GM18909 (cell line): ENCODE data around the gene CHTF8.

ENCODE experiments used
- ATAC-seq: cut with Tn5 transposase; IDR thresholded peaks from one replicate; pipeline ENCODE4 v1.9.1; 2021; ENCODE audit warnings: mild to moderate bottlenecking; ENCODE audit not compliant: unreplicated experiment, poor library complexity

CHTF8 gene

DNA sequence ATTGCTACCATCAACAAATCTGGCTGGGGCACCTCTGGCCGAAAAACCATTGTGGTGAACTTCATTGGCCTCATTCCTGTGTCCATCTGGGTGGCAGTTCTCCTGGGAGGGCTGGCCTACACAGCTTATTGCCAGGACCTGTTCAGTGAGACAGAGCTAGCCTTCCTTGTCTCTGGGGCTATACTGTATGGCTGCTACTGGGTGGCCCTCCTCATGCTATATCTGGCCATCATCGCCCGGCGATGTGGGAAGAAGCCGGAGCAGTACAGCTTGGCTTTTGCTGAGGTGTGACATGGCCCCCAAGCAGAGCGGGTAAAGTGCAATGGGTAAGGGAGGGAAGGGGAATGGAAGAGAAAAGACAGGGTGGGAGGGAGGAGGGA is 17.4 kb downstream of the CHTF8 start:
- no peak for ATAC-seq

DNA sequence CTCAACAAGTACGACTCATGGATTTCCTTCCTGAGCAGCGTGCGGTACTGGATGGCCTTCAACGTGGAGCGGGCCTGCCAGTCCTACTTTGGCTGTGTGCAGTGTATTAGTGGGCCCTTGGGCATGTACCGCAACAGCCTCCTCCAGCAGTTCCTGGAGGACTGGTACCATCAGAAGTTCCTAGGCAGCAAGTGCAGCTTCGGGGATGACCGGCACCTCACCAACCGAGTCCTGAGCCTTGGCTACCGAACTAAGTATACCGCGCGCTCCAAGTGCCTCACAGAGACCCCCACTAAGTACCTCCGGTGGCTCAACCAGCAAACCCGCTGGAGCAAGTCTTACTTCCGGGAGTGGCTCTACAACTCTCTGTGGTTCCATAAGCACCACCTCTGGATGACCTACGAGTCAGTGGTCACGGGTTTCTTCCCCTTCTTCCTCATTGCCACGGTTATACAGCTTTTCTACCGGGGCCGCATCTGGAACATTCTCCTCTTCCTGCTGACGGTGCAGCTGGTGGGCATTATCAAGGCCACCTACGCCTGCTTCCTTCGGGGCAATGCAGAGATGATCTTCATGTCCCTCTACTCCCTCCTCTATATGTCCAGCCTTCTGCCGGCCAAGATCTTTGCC is 17.9 kb downstream of the CHTF8 start:
- ATAC-seq = no peak

DNA sequence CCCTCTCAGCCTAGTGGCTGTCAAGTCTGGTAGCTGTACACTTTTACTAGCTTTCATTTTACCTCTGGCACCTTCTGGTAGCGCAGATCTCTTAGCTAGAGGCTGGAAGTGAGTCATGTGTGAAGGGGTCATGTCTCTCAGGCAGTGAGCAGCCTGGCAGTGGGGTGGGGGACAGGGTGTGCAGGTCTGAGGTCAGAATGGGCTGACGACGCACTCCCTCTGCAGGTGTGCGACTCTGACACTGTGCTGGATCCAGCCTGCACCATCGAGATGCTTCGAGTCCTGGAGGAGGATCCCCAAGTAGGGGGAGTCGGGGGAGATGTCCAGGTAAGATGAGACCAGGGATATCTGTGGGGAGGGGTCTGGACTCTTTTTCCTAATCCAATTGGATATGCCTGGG is 19.2 kb downstream of the CHTF8 start:
- ATAC-seq = no peak

DNA sequence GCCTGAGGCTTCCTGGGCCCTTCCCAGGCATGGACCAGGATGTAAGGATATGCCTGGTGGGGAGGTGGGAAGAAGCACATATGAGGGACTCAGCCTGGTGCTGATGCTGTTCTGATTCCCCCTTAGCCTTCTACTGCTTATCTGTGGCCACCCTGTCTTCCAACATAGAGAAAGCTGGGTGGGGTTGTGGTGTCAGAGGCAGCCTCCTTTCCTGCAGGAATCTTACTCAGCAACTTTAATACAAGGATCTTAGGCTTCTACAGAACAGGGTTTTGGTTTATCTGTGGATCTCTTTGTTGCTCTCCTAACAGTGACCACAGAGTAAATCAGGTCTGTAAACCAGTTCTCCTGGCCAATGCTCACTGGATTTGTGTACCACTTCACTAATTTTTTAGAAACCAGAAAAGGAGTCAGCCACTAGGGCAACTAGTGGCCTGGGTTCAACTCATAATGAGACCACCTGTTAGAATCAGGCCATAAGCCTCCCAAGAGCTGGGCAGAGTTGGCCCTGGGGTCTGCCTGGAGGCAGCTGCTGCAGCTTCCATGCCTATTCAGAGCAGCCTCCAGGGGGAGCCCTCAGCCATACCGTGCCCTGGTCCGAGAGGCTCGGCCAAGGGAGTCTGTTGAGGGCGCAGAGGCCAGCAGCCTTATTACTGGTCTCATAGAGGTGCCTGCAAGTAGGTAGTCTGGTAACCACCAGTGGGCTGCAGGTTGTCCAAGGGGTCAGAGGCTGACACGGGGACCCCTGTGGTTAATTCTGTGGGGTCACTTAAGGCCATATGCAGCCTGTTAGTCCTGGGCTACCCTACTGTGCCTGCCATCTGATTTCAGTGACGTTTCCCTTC is 19.9 kb downstream of the CHTF8 start:
- ATAC-seq = no peak

DNA sequence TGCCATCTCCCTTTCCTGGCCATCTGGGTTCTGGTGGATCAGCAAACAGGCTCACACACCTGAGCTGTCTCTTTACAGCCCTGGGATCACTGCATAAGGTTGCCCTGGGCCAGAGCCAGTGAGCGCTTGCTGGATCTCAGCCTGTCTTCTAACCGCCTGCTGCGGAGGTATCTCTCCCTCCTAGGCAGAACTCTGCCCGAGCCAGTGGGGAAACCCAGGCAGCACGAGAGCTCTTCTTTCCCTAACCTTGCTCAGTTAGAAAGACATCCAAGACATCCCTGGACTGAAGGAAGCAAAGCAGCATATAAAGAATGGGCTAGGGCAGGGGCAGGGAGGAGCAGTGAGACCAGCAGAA is 20.5 kb downstream of the CHTF8 start:
- no peak for ATAC-seq

DNA sequence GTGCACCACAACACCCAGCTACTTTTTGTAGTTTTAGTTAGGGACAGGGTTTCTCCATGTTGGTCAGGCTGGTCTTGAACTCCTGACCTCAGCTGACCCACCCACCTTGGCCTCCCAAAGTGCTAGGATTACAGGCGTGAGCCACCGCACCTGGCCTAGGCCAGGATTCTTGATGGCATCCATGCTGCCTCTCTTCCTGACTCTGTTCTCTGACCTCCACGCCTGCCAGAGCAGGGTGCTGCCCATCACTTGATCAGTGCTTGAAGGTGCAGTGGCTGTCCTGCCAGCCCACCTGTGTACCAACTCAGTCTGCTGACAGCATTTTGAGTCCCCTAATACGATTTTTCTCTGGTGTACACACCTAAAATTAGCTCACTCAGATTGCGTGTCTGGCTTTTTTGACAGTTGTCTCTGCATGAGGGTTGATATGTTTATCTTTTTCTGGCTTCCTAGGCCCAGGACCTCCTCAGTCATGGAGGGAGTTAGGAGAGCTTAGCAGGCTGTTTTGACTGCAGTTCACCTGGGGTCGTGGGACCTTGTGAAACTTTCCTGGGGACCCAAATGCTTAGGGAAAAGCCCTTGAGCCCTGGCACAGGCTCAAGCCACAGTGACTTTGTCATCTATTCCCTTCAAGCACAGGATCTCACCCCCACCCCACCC is 21.0 kb downstream of the CHTF8 start:
- no peak for ATAC-seq

DNA sequence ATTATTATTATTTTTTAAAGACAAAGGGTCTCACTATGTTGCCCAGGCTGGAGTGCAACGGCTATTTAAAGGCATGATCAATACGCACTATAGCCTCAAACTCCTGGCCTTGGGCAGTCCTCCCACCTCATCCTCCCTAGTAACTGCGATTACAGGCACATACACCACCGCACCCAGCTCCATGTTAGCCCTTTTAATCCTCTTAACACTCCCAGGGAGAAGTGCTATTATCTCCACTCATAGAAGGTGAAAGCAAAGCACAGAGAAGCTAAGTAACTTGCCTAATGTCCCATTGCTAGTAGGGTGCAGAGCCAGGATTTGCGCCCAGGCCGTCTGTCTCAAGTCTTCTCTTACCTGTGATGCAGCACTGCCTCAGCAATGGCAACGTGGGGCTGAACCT is 22.0 kb downstream of the CHTF8 start:
- ATAC-seq = no peak

DNA sequence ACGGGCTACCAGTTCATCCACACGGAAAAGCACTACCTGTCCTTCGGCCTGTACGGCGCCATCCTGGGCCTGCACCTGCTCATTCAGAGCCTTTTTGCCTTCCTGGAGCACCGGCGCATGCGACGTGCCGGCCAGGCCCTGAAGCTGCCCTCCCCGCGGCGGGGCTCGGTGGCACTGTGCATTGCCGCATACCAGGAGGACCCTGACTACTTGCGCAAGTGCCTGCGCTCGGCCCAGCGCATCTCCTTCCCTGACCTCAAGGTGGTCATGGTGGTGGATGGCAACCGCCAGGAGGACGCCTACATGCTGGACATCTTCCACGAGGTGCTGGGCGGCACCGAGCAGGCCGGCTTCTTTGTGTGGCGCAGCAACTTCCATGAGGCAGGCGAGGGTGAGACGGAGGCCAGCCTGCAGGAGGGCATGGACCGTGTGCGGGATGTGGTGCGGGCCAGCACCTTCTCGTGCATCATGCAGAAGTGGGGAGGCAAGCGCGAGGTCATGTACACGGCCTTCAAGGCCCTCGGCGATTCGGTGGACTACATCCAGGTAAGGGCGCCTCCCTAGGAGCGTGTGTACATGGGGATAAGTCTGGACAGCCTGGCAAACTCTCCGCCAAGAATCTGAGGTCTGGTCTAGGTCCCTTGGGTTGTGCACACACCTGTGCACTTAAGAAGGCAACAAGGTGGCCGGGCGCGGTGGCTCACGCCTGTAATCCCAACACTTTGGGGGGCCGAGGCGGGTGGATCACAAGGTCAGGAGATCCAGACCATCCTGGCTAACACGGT is 22.7 kb downstream of the CHTF8 start:
- ATAC-seq = no peak

DNA sequence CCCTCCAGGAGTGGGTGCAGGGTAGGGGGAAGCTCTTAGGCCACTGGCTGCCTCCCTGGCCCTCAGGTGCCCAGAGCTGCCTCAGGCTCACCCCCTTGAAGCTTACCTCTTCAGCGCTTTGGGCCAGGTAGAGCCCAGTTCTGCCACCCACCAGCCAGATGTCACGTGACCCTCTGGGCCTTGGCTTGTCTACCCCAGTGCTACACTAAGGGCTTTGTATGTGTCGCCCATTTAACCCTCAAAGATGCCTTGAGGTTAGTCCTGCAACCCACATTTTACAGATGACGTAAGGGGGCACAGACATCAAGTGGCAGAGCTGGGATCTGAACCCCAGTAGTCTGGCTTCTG is 23.5 kb downstream of the CHTF8 start:
- no peak for ATAC-seq

DNA sequence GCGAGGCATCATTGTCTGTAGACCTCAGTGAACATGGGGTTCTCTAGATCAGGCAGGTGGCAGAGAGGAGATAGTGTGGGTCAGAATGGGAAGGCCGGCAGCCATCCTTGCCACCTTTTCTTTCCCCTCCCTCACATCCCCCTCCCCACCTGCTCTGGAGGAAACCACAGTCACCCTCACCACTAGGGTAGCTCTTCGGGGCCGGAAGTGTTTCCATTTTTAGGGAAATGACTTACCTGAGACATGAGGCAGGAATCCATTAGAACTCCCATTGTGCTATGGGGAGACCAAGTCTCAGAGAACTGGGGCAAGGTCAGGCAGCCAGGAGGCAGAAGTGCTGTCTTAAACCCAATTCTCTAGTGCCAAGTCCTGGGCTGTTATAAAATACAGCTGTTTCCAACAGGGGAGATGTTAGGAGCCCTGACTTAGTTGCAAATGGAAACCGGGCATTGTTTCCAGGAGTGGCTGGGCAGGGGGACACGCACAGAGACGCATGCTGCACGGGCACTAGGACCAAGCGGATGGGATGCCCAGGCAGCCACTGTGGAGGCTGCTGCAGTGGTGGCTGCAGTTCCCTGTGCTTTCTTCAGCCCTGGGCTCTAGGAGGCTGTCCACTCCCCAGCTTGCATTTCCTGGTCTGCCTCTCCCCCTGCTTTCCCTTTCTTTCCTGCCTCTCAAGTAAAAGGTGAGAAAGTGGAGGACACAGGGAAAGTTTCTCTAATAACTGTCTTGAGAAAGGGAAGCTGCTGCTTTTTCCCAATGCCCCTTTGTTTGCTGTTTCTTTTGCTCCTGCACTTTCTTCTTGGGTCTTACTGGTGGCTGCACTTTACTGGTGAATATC is 24.1 kb downstream of the CHTF8 start:
- no peak for ATAC-seq

DNA sequence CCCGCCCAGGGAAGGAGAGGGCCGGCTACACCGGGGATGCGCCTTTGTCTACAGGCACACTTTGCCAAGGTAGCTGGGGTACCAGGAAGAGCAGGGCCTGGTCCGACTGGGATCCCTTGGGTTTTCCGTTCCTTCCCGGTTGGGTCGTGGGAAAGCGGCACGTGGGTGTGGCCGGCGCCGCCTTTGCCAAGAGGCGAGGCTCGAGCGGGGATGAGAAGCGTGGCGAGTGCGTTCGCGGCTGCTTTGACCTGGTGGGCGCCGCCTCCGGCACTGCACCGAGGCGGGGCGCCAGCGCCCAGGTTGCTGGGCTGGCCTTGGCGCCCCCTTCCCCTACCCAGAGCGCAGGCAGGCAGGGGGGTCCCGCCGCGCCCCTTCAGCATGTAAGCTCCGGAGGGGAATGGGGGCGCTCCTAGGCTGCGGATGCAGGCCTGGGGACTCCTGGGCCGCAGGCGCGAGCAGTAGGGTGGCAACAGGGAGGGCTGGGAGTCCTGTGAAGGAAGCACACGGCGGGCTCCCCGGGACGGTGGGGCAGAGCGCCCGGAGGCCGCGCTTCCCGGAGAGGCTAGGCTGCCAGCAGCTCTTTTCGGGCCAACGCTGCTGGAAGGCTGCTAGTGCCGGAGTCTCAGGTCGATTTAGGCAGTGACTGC is 24.9 kb downstream of the CHTF8 start:
- no peak for ATAC-seq

DNA sequence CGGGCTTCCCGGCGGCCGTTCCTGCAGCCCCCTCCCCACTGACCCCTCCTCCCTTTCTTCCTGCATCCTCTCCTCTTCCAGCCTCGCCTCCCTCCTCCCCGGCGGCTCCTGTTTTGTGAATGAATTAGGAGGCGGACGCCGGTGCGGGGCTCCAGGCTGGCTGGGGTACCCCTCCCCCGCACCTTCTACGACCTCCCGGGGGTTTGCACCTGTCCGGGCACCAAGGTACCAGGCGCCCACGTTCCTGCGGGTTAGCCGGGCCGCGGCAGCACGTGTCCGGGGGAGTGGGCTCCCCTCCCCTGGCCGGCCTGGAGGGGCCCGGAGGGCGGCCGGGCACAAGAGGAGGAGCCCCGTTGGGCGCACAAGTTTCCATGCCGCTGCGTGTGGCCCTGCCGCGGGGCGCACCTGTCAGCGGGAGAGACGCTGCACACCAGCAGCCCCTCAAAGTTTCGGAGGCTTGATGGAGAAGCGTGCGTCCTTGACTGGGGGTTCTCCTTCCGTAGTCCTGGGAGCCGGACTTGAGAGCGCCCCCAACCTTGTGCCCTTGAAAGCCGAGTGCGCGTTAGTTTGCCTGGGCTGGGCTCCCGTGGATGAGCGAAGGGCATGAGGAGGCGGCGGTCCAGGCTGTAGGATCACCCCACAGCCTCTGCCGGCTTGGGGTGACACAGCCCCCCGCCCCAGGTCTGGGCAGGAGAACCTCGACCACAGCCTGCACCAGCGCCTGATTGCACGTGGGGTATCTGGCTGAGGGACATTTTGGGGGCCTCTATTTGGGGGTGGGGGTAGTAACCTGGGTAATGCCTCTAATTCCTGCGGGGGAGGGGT is 25.7 kb downstream of the CHTF8 start:
- no peak for ATAC-seq

DNA sequence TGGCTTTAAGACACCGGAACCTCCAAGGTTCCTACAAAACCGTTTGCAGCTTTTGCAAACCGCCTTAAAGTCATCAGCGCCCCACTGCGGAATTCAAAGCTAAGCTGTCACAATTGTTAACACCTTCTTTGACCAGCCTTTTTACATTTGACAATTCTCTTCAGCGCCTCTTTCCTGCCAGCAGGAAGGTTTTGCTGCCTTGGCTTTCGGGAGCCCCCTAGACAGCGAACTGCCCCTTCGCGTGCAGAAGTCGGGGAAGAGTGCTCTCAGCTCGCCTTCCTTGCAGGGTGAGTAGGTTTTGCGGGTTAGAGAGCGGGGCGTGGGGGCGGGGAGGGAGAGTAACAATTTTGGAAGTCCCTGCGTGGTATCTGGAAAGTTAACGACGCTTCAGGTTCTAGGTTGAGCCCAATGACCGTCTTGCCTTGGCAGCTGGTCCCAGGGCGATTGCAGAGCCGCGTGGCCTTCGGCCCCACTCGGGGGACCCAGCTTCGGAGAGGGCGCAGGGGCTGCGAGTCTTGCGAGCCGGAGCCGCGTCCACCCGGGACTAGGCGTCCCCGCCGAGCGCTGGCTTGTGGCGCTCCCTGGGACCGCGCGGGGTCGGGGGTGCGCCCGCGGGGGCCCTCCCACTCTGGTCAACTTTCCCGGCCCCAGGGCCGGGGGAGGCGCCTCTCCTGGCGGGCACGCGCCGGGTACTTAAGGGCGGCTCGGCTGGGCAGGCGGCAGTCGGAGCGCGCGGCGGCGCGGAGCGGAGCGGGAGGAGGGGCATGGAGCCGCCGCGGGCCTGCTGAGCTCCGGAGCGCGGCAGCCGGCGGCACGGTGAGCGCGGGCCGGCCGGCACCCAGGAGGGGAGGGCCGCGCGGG is 26.7 kb downstream of the CHTF8 start, which contains the start of gene HAS3:
Gene HAS3 (plus strand): TSS at position 153 of the 861 bp plus-strand sequence. CDS start 3,743 bp downstream, outside the sequence.
- ATAC-seq = no peak

DNA sequence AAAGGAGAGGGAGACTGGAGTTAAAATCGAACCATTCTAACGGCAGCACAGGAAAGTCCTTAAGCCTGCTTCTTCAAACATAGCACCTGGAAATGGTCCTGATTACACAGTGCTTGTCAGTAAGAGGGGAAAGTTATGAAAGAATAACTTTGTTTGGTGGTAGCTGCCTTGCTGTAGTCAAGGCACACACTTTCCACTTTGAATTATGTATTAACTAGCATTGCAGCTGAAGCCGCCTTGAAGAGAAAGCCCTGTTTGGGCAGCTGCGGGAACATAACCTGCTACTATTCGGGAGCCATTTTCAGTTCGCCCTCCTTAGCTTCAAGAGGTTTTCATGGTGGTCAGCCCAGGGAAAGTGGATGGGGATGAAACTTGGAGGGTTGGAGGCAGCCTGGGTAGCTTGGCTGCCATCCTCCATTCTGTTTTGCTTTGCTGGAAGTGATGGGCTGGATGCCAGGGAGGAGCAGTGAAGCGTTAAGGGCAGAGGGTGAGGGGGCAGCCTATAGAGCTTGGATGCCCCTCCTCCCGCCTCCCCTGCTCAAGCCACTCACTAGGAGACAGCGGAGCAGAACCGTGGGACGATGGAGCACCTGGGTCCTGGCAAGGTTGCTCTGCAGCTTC is 32.2 kb downstream of the CHTF8 start:
- no peak for ATAC-seq

DNA sequence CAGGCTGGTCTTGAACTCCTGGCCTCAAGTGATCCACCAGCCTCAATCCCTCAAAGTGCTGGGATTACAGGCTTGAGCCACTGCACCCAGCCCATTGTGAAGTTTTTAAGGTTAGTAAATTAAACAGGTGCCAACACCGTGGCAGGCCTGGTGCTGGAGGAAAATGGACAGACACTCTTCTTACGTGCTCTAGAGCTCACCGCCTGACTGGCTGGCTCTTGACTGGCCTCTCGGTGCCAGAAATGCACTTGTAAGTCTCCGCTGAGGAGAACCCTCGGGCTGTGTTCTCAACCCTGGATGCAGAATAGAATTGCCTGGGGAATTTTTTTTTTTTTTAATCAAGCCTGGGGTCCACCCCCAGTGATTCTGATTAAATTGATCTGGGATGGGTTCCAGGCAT is 37.2 kb downstream of the CHTF8 start:
- no peak for ATAC-seq

DNA sequence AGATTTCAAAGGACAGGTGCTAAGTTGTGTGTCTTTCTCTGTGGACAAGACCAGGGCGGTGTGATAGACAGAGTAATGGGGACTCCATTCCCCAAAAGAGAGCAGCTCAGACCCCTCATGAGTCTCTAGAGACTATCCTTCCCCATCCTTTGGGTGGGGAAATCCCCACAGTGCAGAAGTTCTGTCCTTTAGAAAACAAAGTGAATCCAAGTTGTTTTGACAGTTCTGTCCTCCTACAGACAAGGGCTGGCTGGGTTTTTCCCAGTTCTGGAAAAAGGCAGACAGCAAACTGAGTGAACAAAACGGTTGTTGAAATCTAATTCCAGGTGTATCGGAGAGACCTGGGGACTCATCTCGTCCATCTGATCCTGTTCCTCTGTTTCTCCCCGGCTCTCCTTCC is 37.9 kb downstream of the CHTF8 start:
- no peak for ATAC-seq

DNA sequence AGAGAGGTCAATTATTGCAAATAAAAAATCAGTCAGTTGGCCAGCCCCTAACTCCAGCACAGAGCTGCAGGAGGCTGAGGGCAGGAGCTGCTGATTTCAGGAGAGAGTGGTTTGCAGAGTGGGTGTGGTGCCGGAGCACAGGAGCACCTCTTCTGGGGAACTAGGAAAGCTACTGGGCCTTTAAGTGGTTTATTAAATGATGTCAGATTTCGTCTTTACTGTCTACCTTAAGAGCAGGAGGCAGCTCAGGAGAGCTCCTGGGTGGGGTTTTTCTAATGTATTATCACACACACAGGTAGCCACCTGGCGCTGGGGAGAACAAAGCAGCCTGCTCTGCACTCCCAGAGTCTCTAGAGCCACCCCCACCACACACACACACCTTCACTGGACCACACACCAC is 38.4 kb downstream of the CHTF8 start:
- ATAC-seq = no peak
